ENCODE results near the gene COL9A2. TPM values are rescaled to one million over a fixed set of nuclear protein-coding genes. Genes with fewer than 3 reads are reported as not detected.

The COL9A2 gene
- total RNA-seq, 1 donor from 2014 or later: 4.5 TPM

DNA sequence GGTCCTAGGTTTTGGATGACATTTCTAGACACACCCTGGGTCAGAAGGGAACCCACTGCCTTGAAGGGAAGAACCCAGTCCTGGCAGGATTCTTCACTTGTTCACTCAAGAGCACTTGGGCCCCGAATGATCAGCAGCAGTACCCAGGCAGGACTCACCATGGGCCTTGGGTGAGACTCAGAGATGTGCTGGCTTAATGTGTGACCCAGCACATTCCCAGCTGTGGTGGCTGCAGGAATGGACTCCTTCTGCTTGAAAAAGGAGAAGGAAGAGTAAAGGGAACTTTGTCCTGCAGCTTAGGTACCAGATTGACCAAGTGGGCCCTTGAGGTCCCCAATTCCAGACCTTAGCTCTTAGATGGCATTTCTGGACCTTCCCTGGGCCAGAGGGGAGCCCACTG, 44.1 kb upstream of the COL9A2 start:
- Histone ChIP-seq H3K4me3 (no peak overlapping the region), H3K36me3 (no peaks in the 10 kb centered on the region), H3K4me1 (no peaks in the 10 kb centered on the region), H3K9me3 (peaks cover 0 to 3% of the 10 kb centered on the region in 2 donors), H3K27me3 (no peaks in the 10 kb centered on the region), H3K27ac (no peak overlapping the region)
- TF ChIP-seq, protein P1, sequence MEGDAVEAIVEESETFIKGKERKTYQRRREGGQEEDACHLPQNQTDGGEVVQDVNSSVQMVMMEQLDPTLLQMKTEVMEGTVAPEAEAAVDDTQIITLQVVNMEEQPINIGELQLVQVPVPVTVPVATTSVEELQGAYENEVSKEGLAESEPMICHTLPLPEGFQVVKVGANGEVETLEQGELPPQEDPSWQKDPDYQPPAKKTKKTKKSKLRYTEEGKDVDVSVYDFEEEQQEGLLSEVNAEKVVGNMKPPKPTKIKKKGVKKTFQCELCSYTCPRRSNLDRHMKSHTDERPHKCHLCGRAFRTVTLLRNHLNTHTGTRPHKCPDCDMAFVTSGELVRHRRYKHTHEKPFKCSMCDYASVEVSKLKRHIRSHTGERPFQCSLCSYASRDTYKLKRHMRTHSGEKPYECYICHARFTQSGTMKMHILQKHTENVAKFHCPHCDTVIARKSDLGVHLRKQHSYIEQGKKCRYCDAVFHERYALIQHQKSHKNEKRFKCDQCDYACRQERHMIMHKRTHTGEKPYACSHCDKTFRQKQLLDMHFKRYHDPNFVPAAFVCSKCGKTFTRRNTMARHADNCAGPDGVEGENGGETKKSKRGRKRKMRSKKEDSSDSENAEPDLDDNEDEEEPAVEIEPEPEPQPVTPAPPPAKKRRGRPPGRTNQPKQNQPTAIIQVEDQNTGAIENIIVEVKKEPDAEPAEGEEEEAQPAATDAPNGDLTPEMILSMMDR (IDR thresholded peaks at IDR 0.05): no peak
- no peak for DNase-seq (ENCODE audit: low spot score in 2 of 2)
- intact Hi-C loops (cut with DNase I): no loop called here

DNA sequence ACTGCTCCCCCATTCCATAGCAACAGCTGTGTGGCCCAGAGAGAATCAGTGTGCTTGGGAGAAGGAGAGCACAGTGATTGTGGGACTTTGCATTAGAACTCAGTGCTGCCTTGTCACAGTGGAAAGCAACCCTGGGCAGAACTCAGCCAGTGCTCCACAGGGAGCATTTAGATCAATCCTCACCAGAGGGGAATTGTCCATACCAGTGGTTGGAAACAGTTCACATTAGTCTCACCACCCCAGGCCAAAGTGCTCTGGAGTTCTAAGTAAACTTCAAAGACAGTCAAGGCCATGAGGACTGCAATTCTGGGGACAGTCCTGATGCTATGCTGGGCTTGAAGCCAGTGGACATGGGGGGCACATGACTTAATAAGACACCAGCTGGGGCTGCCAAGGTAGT, 43.5 kb upstream of the COL9A2 start:
- Histone ChIP-seq H3K27me3 (no peaks in the 10 kb centered on the region), H3K4me3 (no peak overlapping the region), H3K36me3 (no peaks in the 10 kb centered on the region), H3K4me1 (no peaks in the 10 kb centered on the region), H3K9me3 (peaks cover 0 to 3% of the 10 kb centered on the region in 2 donors), H3K27ac (no peak overlapping the region)
- intact Hi-C loops (cut with DNase I): no loop called here
- TF ChIP-seq, protein P1 (IDR thresholded peaks at IDR 0.05): no peak
- no peak for DNase-seq (ENCODE audit: low spot score in 2 of 2)

DNA sequence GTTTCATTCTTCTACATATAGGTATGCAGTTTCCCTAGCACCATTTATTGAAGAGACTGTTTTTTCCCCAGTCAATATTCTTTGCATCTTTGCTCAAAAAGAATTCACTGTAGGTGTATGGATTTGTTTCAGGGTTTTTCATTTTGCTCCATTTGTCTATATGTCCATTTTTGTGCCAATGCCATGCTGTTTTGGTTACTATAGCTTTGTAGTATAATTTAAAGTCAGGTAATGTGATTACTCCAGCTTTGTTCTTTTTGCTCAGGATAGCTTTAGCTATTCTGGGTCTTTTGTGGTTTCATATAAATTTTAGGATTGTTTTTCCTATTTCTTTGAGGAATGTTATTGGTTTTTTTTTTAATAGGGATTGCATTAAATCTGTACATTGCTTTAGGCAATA, 40.5 kb upstream of the COL9A2 start:
- DNase-seq (ENCODE audit: low spot score in 2 of 2): no peak
- Histone ChIP-seq H3K36me3 (no peaks in the 10 kb centered on the region), H3K9me3 (peaks cover 0 to 3% of the 10 kb centered on the region in 2 donors), H3K4me3 (no peak overlapping the region), H3K27ac (no peak overlapping the region), H3K4me1 (no peaks in the 10 kb centered on the region), H3K27me3 (no peaks in the 10 kb centered on the region)
- TF ChIP-seq, protein P1 (IDR thresholded peaks at IDR 0.05): no peak
- intact Hi-C loops (cut with DNase I): no loop called here

DNA sequence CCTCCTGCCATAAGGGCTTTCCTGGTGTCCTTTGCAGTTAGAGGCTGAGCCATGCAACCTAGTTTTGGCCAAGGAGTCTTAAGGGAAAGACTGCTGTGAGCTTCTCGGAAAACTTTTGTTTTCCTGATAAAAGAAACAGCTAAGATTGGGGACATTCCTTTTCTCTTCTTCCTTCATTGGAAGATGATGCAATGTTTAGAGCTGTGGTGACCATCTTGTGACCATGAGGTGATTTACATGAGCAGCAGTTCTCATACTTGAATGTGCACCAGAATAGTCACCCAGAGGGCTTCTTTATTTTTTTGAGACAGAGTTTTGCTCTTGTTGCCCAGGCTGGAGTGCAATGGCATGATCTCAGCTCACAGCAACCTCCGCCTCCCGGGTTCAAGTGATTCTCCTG, 36.0 kb upstream of the COL9A2 start:
- TF ChIP-seq, protein P1 (IDR thresholded peaks at IDR 0.05): no peak
- Histone ChIP-seq H3K36me3 (no peaks in the 10 kb centered on the region), H3K27ac (no peak overlapping the region), H3K4me3 (no peak overlapping the region), H3K9me3 (peaks cover 0 to 3% of the 10 kb centered on the region in 2 donors), H3K27me3 (no peaks in the 10 kb centered on the region), H3K4me1 (no peaks in the 10 kb centered on the region)
- no peak for DNase-seq (ENCODE audit: low spot score in 2 of 2)
- intact Hi-C loops (cut with DNase I): no loop called here

DNA sequence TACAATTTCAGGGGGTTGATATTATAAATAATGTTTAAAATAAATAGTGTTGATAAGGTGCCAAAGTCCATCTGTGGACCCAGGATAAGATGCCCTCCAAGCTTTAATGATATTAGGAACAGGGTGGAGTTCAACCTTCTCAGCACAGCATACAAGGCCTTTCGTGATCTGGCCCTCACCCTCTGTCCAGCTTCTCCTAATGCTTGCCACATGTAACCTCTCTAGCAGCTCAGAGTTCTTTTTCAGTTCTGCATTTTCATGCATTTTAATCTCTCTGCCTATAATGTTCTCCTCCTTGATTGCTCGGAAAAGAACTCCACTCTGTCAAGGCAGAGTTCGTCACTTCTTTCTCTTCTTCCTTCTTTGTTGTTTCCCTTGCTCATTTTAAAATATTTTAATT, 35.0 kb upstream of the COL9A2 start:
- H3K9me3 ChIP-seq: no peaks in the 10 kb centered on the region
- no peaks in the 10 kb centered on the region for H3K4me1 ChIP-seq
- TF ChIP-seq, protein P1 (IDR thresholded peaks at IDR 0.05): no peak
- no peaks in the 10 kb centered on the region for H3K27me3 ChIP-seq
- intact Hi-C loops (cut with DNase I): no loop called here
- no peak for DNase-seq (ENCODE audit: low spot score in 2 of 2)
- H3K36me3 ChIP-seq: no peaks in the 10 kb centered on the region
- no peak overlapping the region for H3K4me3 ChIP-seq
- no peak overlapping the region for H3K27ac ChIP-seq

DNA sequence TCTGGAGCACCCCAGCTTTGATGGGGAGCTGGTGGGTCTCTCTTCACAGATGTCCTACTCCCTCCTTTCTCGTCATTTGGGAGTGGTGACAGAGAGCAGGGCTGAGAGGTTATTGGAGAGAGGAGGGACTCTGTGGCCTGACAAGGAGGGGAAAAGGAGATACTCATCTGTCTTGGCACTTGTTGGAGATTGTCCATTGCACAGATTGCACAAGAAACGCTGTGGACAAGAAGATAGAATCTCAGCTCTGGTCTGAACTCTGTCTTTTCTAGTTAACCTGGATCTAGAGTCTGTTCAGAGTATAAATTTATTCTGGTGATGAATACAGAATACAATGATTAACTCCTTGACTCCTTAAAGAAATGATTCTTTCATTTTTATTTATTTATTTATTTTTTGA, 34.0 kb upstream of the COL9A2 start:
- DNase-seq (ENCODE audit: low spot score in 2 of 2): no peak
- H3K27me3 ChIP-seq: no peaks in the 10 kb centered on the region
- no peak overlapping the region for H3K4me3 ChIP-seq
- H3K9me3 ChIP-seq: no peaks in the 10 kb centered on the region
- H3K36me3 ChIP-seq: no peaks in the 10 kb centered on the region
- H3K27ac ChIP-seq: no peak overlapping the region
- TF ChIP-seq, protein P1 (IDR thresholded peaks at IDR 0.05): no peak
- H3K4me1 ChIP-seq: no peaks in the 10 kb centered on the region
- intact Hi-C loops (cut with DNase I): no loop called here

Data from ascending aorta (tissue), 2 donors.